ENCODE measurements around the gene CRACR2B.

The CRACR2B gene

GRCh38 chr11:853682-854448 lies 26.1 kb downstream of the CRACR2B start:
- DNase-seq (ENCODE audit: low read depth in 2 of 2), result no peak

DNA sequence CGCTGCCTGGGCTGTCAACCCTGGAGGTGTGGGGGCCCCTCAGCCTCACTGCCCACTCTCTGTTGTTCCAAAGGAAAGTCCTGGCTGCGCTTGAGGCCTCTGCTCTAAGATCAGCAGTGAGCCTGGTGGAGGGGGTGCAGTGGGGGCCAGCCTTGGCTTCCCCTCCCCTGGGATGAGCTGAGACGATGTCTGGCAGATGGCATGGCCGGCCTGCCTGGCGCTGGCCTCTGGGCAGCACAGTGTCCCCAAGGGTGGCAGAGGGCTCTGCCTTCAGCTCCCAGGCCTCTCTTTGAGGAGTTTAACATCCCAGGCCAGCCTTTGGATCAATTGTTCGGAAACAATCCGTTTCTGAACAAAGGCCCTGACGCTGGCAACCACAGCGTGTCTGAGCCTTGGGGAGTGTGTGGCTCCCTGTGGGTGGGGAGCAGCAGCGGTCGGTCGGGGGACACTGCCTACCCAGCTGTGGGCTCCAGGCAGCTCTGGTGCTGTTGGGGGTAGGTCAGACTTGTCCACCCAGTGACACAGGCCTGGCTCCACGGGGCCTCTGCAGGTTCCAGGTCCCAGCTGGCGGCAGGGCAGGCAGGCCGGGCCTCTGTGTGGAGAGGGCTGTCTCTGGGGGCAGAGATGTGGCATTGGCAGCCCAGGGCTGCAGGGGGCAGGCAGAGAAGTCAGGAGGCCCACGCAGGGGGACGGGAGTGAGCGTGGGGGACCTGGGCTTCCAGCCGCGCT lies 27.0 kb downstream of the CRACR2B start:
- DNase-seq (ENCODE audit: low read depth in 2 of 2), result no peak

- DNase-seq (ENCODE audit: low read depth in 2 of 2), result no peak
Observed at GRCh38 chr11:855330-855674, 27.6 kb downstream of the CRACR2B start.

DNA sequence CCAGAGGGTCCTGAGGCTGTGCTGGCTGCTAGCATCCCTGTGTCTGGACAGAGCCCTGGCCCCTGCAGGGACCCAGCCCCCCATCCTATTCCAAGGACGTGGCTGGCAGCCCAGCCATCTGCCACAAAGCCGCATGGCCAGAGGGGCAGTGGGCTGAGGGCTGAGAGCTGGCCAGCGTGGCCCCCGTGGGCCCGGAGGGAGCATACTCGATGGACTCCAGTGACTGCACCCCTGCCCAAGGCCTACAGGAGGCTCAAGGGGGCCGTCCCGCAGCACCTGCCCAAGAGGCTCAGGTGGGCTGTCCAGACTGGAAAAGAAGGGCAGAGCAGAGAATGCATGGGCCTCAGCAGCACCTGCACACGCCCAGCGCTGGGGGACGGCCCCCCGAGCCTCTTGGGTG lies 28.1 kb downstream of the CRACR2B start:
- DNase-seq (ENCODE audit: low read depth in 2 of 2), result no peak

GRCh38 chr11:856397-856796 lies 28.7 kb downstream of the CRACR2B start:
- no peak for DNase-seq (ENCODE audit: low read depth in 2 of 2)

DNA sequence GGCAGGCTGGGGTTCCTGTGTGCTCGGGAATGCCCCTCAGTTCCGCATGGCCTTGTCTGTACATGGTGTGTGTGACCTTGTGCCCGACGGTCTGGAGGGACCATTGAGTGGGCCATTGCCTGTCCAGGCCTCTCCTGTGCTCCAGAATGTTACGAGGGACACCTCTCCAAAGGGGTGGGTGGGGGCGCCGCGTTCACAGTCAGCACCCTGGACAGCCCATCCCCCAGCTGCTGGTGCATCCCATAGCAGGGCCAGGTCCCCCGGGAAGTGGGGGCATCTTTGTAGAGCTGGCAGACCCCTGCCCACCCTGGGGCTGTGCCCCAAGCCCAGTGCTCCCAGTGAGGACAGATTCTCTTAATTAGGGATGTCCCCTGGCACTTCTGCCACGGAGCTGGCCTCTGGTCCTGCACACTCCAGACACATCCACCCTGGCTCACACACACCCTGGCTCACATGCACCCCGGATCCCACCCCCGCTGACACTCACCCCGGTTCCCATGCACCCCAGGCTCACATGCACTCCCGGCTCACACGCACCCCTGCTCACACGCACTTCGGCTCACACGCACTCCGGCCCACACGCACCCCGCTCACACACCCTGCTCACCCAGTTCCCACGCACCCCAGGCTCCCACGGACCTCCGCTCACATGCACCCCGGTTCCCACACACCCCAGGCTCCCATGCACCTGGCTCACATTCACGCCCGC lies 30.5 kb downstream of the CRACR2B start:
- DNase-seq (ENCODE audit: low read depth in 2 of 2), result no peak

DNA sequence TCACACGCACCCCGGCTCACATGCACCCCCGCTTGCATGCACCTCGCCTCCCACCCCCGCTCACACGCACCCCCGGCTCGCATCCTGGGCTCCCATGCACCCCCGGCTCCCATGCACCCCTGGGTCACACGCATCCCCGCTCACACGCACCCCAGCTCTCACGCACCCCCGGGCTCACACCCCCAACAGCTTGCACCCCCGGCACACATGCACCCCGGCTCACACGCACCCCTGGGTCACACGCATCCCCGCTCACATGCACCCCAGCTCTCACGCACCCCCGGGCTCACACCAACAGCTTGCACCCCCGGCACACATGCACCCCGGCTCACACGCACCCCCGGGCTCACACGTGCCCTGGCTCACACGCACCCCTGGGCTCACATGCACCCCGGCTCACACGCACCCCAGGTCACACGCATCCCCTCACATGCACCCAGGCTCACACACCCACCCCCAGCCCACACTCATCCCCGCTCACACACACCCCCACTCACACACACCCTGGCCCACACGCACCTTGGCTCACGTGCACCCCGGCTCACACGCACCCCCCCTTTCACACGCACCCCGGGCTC lies 31.1 kb downstream of the CRACR2B start:
- no peak for DNase-seq (ENCODE audit: low read depth in 2 of 2)

GRCh38 chr11:859394-860131 lies 31.8 kb downstream of the CRACR2B start:
- DNase-seq (ENCODE audit: low read depth in 2 of 2), result no peak

- no peak for DNase-seq (ENCODE audit: low read depth in 2 of 2)
Observed at GRCh38 chr11:860234-861104, 32.8 kb downstream of the CRACR2B start.

DNA sequence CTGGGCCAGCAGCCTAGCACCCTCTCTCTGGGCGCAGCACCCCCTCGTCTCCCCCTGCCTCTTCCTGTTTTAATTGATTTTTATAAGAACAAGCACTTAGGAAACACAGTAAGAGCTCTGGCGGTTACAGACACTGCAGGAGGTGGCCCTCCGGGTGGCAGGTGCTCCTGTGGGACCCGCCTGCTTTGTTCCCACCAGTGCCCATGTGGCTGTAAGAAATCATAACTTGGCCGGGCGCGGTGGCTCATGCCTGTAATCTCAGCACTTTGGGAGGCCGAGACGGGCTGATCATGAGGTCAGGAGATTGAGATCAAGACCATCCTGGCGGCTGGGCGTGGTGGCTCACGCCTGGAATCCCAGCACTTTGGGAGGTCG lies 33.4 kb downstream of the CRACR2B start:
- no peak for DNase-seq (ENCODE audit: low read depth in 2 of 2)

GRCh38 chr11:862081-862661 lies 34.5 kb downstream of the CRACR2B start:
- no peak for DNase-seq (ENCODE audit: low read depth in 2 of 2)

DNA sequence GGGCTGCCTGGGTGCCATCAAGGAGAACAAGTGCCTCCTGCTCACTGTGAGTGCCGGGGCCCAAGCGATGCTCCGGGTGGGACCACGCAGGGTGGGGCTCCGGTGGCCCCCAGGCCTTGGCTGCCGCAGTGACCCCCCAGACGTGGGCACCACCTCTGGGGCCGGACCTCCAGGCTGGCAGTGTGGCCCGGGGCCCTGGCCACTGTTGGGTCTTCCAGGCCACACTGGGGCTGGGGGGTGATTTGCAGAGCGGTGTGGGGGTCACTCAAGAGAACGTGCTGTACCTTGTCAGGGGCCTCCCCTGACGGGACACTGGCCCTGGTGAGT lies 34.9 kb downstream of the CRACR2B start:
- no peak for DNase-seq (ENCODE audit: low read depth in 2 of 2)

DNA sequence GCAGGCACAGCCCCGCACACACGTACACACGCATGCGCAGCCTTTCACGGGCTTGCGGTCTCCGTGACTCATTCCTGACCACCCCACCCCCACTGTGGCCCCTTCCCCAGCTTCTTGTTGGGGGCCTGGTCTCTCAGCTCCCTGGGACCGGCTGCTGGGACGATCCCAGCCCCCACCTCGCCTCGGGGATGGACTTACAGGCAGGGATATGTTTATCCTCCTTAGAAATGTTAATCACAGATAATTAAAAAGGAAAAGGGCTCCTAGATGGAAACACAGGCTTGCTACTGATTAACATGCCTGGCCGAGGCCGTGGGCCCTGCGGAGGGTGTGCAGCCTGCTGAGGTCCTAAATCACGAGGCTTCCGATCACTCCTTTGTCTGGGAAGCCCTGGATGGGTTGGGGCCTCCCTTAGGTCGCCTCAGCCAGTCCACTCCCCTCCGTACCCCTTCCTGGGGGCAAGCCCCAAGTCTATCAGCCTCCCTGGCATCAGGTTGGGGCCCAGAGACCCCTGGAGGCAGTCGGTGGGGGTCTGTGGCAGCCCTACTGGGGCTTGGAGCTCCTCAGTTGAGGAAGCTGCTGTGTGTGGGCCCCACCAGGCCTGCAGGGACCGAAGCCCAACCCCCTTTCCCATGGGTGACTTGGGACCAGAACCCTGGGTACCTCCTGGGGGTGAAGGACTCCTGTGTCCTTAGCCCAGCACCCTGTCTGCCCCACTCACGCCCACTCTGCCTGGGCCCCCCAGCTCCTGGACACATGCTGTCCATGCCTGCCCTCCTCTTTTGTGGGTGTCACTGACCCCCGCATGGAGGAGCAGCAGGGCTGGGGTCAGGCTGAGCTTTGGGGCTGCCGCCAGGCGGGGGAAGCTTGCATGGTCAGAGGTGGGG lies 35.5 kb downstream of the CRACR2B start:
- no peak for DNase-seq (ENCODE audit: low read depth in 2 of 2)

DNA sequence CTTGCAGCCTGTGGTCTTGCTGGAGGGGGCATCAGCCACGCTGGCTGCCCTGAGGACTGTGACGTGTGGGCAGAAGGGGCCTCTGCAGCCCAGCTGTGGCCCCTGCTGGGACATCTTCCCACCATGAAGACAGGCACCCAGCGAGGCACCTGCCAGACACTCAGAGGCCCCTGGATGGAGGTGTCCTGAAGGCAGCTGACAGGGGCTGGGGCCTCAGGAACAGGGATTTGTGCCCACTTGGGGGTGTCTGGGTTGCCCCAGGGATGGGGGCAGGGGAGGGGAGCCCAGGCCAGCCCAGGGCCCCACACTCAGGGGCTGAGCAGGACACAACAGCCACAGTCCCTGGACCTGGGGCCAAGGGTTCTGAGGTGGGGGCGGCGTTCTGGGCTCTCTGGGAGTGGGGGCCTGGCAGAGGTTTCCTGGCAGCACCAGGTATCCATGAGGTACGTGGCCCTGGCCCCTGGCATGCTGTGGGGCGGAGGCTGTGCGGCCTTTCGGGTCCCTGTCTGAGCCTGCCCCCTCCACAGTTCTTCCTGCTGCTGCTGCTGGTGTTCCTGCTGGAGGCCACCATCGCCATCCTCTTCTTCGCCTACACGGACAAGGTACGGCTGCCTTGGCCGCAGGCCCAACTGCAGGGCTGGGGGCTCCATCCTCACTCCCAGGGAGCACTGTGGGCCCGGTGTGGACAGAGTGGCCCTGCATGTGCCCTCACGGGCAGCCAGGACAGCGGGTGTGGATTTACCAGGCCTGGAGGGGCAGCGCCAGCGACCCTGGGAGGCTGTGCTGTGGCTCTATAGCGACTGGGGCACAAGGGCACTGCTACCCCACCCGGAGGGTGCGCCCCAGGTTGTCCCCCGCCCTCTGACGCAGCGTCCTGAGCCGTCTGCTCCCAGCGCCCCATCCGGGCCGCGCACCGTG lies 36.5 kb downstream of the CRACR2B start:
- DNase-seq (ENCODE audit: low read depth in 2 of 2), result no peak

DNA sequence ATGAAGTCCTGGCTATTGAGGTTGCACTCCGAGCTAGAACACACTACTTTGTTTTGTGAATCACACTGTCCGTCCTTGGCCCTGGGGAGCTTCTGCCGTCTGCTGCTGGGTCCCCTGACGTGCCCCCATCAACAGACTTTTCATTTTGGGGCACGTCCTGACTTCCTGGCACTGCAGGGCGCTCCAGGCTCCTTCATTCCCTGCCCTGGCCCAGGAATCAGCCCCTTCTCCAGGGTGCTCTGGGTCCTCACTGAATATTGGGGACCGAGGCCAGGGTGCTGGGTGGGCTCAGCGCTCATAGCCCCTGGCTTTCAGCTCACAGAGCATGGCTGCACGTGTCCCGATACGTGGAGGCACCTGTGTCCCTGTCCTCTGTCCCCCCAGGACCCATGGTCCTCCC lies 37.2 kb downstream of the CRACR2B start:
- no peak for DNase-seq (ENCODE audit: low read depth in 2 of 2)

DNA sequence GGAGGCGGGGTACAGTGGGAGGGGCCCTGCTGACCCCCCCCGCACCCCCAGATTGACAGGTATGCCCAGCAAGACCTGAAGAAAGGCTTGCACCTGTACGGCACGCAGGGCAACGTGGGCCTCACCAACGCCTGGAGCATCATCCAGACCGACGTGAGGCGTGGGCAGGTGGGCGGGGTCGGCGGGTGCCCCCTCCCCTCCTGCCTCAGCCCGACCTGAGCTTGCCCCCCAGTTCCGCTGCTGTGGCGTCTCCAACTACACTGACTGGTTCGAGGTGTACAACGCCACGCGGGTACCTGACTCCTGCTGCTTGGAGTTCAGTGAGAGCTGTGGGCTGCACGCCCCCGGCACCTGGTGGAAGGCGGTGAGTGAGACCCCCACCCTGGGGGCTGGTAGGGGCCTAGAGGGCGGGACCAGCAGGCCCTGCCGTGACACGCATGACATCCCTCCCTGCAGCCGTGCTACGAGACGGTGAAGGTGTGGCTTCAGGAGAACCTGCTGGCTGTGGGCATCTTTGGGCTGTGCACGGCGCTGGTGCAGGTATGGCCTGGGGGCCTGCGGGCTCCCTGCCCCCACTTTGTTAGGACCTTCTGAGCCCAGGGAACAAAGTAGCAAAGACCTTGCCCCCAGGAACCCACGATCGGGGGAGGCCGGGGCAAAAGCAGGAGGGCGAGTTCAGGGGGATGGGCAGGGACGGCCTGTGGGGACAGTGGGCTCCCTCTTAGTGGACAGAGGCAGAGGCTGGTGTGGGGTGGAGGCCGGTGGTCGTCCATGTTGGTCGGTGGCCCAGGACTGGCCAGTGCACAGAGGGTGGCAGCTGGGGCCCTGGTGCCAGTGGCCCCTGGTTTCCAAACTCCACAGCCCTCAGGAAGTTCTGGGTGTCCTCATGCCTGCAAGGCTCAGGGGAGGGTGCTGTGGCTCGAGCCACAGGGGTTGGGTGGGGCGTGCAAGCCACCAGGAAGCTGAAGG lies 38.0 kb downstream of the CRACR2B start:
- DNase-seq (ENCODE audit: low read depth in 2 of 2), result no peak

DNA sequence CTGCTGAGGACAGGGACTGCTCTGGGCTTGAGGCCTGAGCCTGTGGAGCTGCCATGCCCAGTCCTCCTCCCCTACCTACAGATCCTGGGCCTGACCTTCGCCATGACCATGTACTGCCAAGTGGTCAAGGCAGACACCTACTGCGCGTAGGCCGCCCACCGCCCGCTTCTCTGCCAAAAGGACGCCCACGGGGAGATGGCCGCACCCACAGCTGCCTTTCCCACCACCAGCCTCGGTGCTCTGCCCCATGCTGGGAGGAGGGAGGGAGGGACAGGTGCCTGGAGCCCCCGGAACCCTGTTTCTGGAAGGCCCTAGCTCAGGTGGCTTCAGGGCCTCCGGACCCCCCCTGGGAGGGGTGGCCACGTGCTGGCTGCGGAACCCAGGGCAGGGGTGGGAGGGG lies 38.8 kb downstream of the CRACR2B start:
- no peak for DNase-seq (ENCODE audit: low read depth in 2 of 2)
